H9 (cell line): ENCODE data around the gene HPS4. TPM values are rescaled to one million over a fixed set of nuclear protein-coding genes. Genes with fewer than 3 reads are reported as not detected.
"Not testable (repeated sequence)": the region's sequence is repeated elsewhere in the genome, so short reads cannot be mapped to it uniquely, and the experiment has no call there.

Experiments used
- DNase-seq: peaks from one replicate; pipeline ENCODE4 v3.0.0-alpha.2; 2017
- H2AFZ ChIP-seq: one replicate; pipeline ENCODE4 v1.6.1; 2013; ENCODE audit warnings: mild to moderate bottlenecking, low read length, control low read depth, moderate library complexity
- H2AK5ac ChIP-seq: 2 replicates; pipeline ENCODE4 v1.6.1; 2013; ENCODE audit warnings: low read length, control low read depth, mixed read lengths; ENCODE audit not compliant: insufficient read length
- H2BK120ac ChIP-seq: one replicate; pipeline ENCODE4 v1.6.1; 2013; ENCODE audit warnings: low read depth, mild to moderate bottlenecking, low read length, control low read depth, inconsistent platforms; ENCODE audit not compliant: poor library complexity, severe bottlenecking
- H2BK12ac ChIP-seq: 2 replicates; pipeline ENCODE4 v1.6.1; 2013; ENCODE audit warnings: low read length, control low read depth, mixed read lengths, low read depth; ENCODE audit not compliant: insufficient read length
- H2BK15ac ChIP-seq: 2 replicates; pipeline ENCODE4 v1.6.1; 2013; ENCODE audit warnings: low read depth, low read length, control low read depth
- H2BK20ac ChIP-seq: one replicate; pipeline ENCODE4 v1.6.1; 2013; ENCODE audit warnings: low read depth, mild to moderate bottlenecking, low read length, control low read depth, inconsistent platforms; ENCODE audit not compliant: poor library complexity, severe bottlenecking
- H2BK5ac ChIP-seq: 2 replicates; pipeline ENCODE4 v1.6.1; 2013; ENCODE audit warnings: low read length, control low read depth, mixed read lengths; ENCODE audit not compliant: insufficient read length
- H3K14ac ChIP-seq: 2 replicates; pipeline ENCODE4 v1.6.1; 2013; ENCODE audit warnings: low read length, control low read depth; ENCODE audit not compliant: insufficient read depth
- H3K18ac ChIP-seq: 2 replicates; pipeline ENCODE4 v1.6.1; 2013; ENCODE audit warnings: low read depth, mild to moderate bottlenecking, mixed read lengths, low read length, control low read depth; ENCODE audit not compliant: insufficient read length
- H3K23ac ChIP-seq: 2 replicates; pipeline ENCODE4 v1.6.1; 2013; ENCODE audit warnings: low read length, control low read depth, mixed read lengths, low read depth; ENCODE audit not compliant: insufficient read length
- H3K23me2 ChIP-seq: 2 replicates; pipeline ENCODE4 v1.6.1; 2013; ENCODE audit warnings: low read depth, mild to moderate bottlenecking, mixed read lengths, low read length, control low read depth; ENCODE audit not compliant: insufficient read length, poor library complexity, severe bottlenecking
- H3K27ac ChIP-seq: 2 replicates; pipeline ENCODE4 v1.5.1; 2013; ENCODE audit warnings: low read length, control low read depth, mixed read lengths, low read depth; ENCODE audit not compliant: insufficient read length
- H3K27me3 ChIP-seq: 2 replicates; pipeline ENCODE4 v1.6.1; 2013; ENCODE audit warnings: low read length, control low read depth, inconsistent platforms; ENCODE audit not compliant: insufficient read depth
- H3K4ac ChIP-seq: 2 replicates; pipeline ENCODE4 v1.6.1; 2013; ENCODE audit warnings: low read depth, mild to moderate bottlenecking, control low read depth, inconsistent platforms, low read length, moderate library complexity
- H3K4me1 ChIP-seq: 2 replicates; pipeline ENCODE4 v1.6.1; 2013; ENCODE audit warnings: low read length, control low read depth, inconsistent platforms; ENCODE audit not compliant: insufficient read depth
- H3K4me2 ChIP-seq: 2 replicates; pipeline ENCODE4 v1.6.1; 2013; ENCODE audit warnings: low read length, control low read depth, mixed read lengths; ENCODE audit not compliant: insufficient read length, insufficient read depth
- H3K56ac ChIP-seq: 2 replicates; pipeline ENCODE4 v1.6.1; 2013; ENCODE audit warnings: low read depth, mild to moderate bottlenecking, mixed read lengths, low read length, control low read depth; ENCODE audit not compliant: insufficient read length
- H3K79me1 ChIP-seq: 2 replicates; pipeline ENCODE4 v1.6.1; 2013; ENCODE audit warnings: low read depth, mild to moderate bottlenecking, moderate library complexity, low read length, control low read depth, inconsistent platforms; ENCODE audit not compliant: insufficient read depth, poor library complexity, severe bottlenecking
- H3K79me2 ChIP-seq: 2 replicates; pipeline ENCODE4 v1.6.1; 2013; ENCODE audit warnings: low read length, control low read depth, inconsistent platforms; ENCODE audit not compliant: insufficient read depth
- H3K9ac ChIP-seq: 2 replicates; pipeline ENCODE4 v1.6.1; 2013; ENCODE audit warnings: low read length, control low read depth, mixed read lengths; ENCODE audit not compliant: insufficient read length; ENCODE audit errors: extremely low read depth
- H3K9me3 ChIP-seq: one replicate; pipeline ENCODE4 v1.6.1; 2013; ENCODE audit warnings: low read depth, low read length, inconsistent platforms; ENCODE audit not compliant: control insufficient read depth
- H3T11ph ChIP-seq: one replicate; pipeline ENCODE4 v1.6.1; 2013; ENCODE audit warnings: mild to moderate bottlenecking, low read length, control low read depth, inconsistent platforms
- H4K20me1 ChIP-seq: one replicate; pipeline ENCODE4 v1.6.1; 2013; ENCODE audit not compliant: control insufficient read depth, insufficient read length, insufficient read depth
- H4K5ac ChIP-seq: 2 replicates; pipeline ENCODE4 v1.6.1; 2013; ENCODE audit warnings: low read depth, mild to moderate bottlenecking, mixed read lengths, low read length, control low read depth; ENCODE audit not compliant: insufficient read length
- H4K8ac ChIP-seq: replicated peaks from 2 replicates; pipeline ENCODE4 v1.6.1; 2013; ENCODE audit warnings: low read length, control low read depth, mixed read lengths, low read depth; ENCODE audit not compliant: insufficient read length
- H4K91ac ChIP-seq: 2 replicates; pipeline ENCODE4 v1.6.1; 2013; ENCODE audit warnings: low read depth, mild to moderate bottlenecking, moderate library complexity, mixed read lengths, low read length, control low read depth; ENCODE audit not compliant: insufficient read length
- H3K27ac Mint-ChIP-seq, 3 experiments: 2 replicates in 2 of 3; 3 replicates in 1 of 3; pipeline ENCODE4 v1.8.0; 2020 to 2021; ENCODE audit warnings: mixed read lengths in 3 of 3, mild to moderate bottlenecking in 1 of 3, moderate library complexity in 1 of 3
- H3K27me3 Mint-ChIP-seq: 2 replicates; pipeline ENCODE4 v1.8.0; 2021; ENCODE audit warnings: low read depth, mild to moderate bottlenecking, moderate library complexity, mixed read lengths
- H3K36me3 Mint-ChIP-seq, 3 experiments: 2 replicates in 2 of 3; 3 replicates in 1 of 3; pipeline ENCODE4 v1.8.0; 2020 to 2021; ENCODE audit warnings: low read depth in 3 of 3, mixed read lengths in 3 of 3; ENCODE audit not compliant: insufficient read depth in 1 of 3
- H3K4me1 Mint-ChIP-seq, 2 experiments: 2 replicates each; pipeline ENCODE4 v1.8.0; 2020; ENCODE audit warnings: mixed read lengths in 2 of 2
- H3K4me3 Mint-ChIP-seq, 2 experiments: 2 replicates in 1 of 2; 3 replicates in 1 of 2; pipeline ENCODE4 v1.8.0; 2020 to 2021; ENCODE audit warnings: mild to moderate bottlenecking in 2 of 2, mixed read lengths in 2 of 2, moderate library complexity in 1 of 2
- H3K9me3 Mint-ChIP-seq, 2 experiments: 2 replicates in 1 of 2; 3 replicates in 1 of 2; pipeline ENCODE4 v1.8.0; 2020; ENCODE audit warnings: mild to moderate bottlenecking in 2 of 2, mixed read lengths in 2 of 2, moderate library complexity in 1 of 2
- WGBS: extraction: QIAGEN DNeasy Blood & Tissue Kit; methylation state at CpG from one replicate; pipeline ENCODE4 v1.1.7; 2013; ENCODE audit warnings: missing lambda C conversion rate, low lambda C conversion rate, mixed read lengths; ENCODE audit not compliant: insufficient read length; ENCODE audit errors: extremely low coverage; 5-methylcytosine and 5-hydroxymethylcytosine counted together
- total RNA-seq: library from RNA; stranded (reverse); gene quantifications from 2 replicates; pipeline ENCODE4 v1.2.1, GENCODE V29; 2021
- TF ChIP-seq, protein P1 (sequence below): fragments of 200-600 bp; sonication (generic); conservative IDR thresholded peaks from 3 replicates; pipeline ENCODE4 v1.8.0; 2021; ENCODE audit warnings: antibody characterized with exemption, mild to moderate bottlenecking

Gene HPS4
- total RNA-seq, 1 experiment from 2014 or later = 26.2 TPM

DNA sequence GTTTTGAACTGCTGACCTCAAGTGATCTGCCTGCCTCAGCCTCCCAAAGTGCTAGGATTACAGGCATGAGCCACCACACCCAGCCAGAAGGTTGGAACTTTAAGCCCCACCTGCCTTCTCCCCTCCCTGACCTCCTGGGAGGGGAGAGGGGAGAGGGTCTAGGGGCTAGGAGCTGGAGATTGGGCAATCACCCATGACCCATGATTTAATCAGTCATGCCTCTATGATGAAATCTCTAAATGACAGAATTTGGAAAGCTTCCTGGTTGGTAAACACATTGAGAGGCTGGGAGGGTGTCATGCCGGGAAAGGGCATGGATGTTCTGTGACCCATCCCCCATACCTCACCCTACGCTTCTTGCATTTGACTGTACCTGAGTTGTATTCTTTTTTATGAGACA, 45.8 kb upstream of the HPS4 start:
- H3K14ac ChIP-seq = no peak overlapping the region
- WGBS = no CpG with 5 or more reads among the region's 2 CpGs
- no peak overlapping the region for H2BK5ac ChIP-seq
- H3K79me2 ChIP-seq = no peaks in the 10 kb centered on the region
- no peak overlapping the region for H3K23ac ChIP-seq
- no peak for DNase-seq
- no peaks in the 10 kb centered on the region for H3K23me2 ChIP-seq
- H3K18ac ChIP-seq = no peak overlapping the region
- no peak overlapping the region for H3K9ac ChIP-seq
- no peak overlapping the region for H4K8ac ChIP-seq
- no peak overlapping the region for H3K4me2 ChIP-seq
- H3K36me3 Mint-ChIP-seq = peaks cover 33 to 79% (median 75%) of the 10 kb centered on the region in 3 experiments
- no peak overlapping the region for H2BK15ac ChIP-seq
- no peak overlapping the region for H2BK120ac ChIP-seq
- no peaks in the 10 kb centered on the region for H3K9me3 Mint-ChIP-seq
- TF ChIP-seq, protein P1, sequence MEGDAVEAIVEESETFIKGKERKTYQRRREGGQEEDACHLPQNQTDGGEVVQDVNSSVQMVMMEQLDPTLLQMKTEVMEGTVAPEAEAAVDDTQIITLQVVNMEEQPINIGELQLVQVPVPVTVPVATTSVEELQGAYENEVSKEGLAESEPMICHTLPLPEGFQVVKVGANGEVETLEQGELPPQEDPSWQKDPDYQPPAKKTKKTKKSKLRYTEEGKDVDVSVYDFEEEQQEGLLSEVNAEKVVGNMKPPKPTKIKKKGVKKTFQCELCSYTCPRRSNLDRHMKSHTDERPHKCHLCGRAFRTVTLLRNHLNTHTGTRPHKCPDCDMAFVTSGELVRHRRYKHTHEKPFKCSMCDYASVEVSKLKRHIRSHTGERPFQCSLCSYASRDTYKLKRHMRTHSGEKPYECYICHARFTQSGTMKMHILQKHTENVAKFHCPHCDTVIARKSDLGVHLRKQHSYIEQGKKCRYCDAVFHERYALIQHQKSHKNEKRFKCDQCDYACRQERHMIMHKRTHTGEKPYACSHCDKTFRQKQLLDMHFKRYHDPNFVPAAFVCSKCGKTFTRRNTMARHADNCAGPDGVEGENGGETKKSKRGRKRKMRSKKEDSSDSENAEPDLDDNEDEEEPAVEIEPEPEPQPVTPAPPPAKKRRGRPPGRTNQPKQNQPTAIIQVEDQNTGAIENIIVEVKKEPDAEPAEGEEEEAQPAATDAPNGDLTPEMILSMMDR = no peak
- H4K5ac ChIP-seq = no peak overlapping the region
- H3K4me3 Mint-ChIP-seq = no peak overlapping the region
- no peak overlapping the region for H3T11ph ChIP-seq
- no peak overlapping the region for H4K91ac ChIP-seq
- H3K4me1 ChIP-seq = no peaks in the 10 kb centered on the region
- no peak overlapping the region for H2AK5ac ChIP-seq
- H4K20me1 ChIP-seq = no peaks in the 10 kb centered on the region
- no peak overlapping the region for H3K27ac ChIP-seq
- no peaks in the 10 kb centered on the region for H3K4me1 Mint-ChIP-seq
- no peaks in the 10 kb centered on the region for H3K27me3 Mint-ChIP-seq
- no peak overlapping the region for H2BK20ac ChIP-seq
- no peaks in the 10 kb centered on the region for H3K9me3 ChIP-seq
- no peaks in the 10 kb centered on the region for H3K79me1 ChIP-seq
- no peak overlapping the region for H2BK12ac ChIP-seq
- H2AFZ ChIP-seq = no peak overlapping the region
- no peak overlapping the region; a peak in 1 of 7 replicates for H3K27ac Mint-ChIP-seq
- no peaks in the 10 kb centered on the region for H3K27me3 ChIP-seq
- no peak overlapping the region for H3K56ac ChIP-seq
- H3K4ac ChIP-seq = no peak overlapping the region

DNA sequence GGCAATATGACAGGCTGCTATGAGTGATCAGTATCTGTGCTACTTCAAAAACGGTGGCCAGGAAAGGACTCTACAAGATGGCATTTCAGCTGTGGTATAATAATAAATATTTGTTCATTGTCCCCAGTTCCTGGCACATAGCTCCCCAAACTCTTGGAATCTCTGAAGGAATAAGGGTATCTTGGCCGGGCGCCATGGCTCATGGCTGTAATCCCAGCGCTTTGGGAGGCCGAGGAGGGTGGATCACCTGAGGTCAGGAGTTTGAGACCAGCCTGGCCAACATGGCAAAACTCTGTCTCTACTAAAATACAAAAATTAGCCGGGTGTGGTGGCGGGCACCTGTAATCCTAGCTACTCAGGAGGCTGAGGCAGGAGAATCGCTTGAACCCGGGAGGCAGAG, 44.9 kb upstream of the HPS4 start:
- not testable (repeated sequence) for H3K9me3 ChIP-seq, H2AFZ ChIP-seq, H3K4me2 ChIP-seq, H3K18ac ChIP-seq, H3K4me1 Mint-ChIP-seq, H3K27ac Mint-ChIP-seq, H3K79me2 ChIP-seq, H2BK20ac ChIP-seq, H3K4me1 ChIP-seq, H2BK12ac ChIP-seq, H4K8ac ChIP-seq, H3K23ac ChIP-seq, H3K56ac ChIP-seq, H3K4ac ChIP-seq, H2AK5ac ChIP-seq, H2BK15ac ChIP-seq, H3K23me2 ChIP-seq, H3K27me3 Mint-ChIP-seq, H2BK120ac ChIP-seq, H3K9me3 Mint-ChIP-seq, H3K14ac ChIP-seq, H4K5ac ChIP-seq, H4K20me1 ChIP-seq, H3K27me3 ChIP-seq, H4K91ac ChIP-seq, H3K79me1 ChIP-seq, DNase-seq, H3K4me3 Mint-ChIP-seq, H3K27ac ChIP-seq, H2BK5ac ChIP-seq, H3K9ac ChIP-seq, H3T11ph ChIP-seq
- no CpG with 5 or more reads among the region's 9 CpGs for WGBS
- peaks cover 33 to 82% (median 75%) of the 10 kb centered on the region in 3 experiments for H3K36me3 Mint-ChIP-seq
